Activated gamma-delta T cell treated with Interleukin-2 at 50 U/mL for 16 hours (primary cell): ENCODE data around the gene ANO4.
"Not testable (repeated sequence)": the region's sequence is repeated elsewhere in the genome, so short reads cannot be mapped to it uniquely, and the experiment has no call there.

Source experiments
- DNase-seq: peaks from one replicate; pipeline ENCODE4 v3.0.0-alpha.2; 2020

The ANO4 gene

DNA sequence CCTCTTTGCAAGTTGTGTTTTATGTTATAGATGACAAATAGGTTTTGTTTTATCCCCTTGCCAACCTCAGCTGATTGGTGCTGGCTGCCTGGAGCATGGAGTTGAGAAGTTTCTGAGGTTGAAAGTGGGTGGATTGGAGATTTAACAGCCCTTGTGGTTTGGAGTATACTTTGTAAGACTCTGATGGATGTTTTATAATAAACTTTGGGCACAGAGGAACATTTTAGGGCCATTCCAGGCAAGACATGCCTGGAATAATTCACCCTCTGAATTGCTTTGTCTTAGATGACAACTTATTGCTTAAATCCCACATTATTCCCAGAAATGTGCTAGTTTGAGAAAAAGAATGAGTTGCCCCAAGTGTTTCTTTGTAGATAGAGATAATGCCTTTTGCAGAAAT lies 256.6 kb downstream of the ANO4 start:
- DNase-seq = no peak

DNA sequence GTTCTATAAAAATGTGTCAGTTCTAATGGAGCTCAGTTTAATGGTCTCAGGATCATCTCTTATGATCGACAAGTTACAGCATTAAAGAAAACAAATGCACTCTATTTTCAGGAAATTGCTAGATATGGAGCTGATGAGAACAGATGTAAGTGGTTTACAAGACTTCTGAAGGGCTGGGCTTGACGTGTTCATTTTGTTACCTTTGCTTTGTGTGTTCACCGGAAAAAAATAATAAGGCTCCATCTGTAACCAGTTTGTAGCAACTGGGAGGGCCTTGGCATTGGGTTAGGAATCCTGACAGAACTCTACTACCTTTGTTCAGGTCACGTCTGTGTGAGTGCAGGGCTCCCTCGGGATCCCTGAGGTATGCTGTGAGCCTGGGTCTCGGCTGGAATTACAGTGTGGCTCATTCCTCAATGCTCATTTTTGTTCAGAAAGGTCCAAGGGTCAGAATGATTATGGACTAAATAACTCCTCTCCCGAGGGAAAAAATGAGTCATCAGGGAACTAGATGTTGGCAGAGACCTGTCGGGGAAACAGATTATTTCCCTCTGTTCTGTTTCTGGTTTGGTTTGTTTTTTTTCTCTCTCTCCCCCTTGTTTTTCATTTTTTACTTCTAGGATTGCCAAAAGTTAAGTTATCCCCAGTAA lies 257.4 kb downstream of the ANO4 start:
- DNase-seq = no peak

DNA sequence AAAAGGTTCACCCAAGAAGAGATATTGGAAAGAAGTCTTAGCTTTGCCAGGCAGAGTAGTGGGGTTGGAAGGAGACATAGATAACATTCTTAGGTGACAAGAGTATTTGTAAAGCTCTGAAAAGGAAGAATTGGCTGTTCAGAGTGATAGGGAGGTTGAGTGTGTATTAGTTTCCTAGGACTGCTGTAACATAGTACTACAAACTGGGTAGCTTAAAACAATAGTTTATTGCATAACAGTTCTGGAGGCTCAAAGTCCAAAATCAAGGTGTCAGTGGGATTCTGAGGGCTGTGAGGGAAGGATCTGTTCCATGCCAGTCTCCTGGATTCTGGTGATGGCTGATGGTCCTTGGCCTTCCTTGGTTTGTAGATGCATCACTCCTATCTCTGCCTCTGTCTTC lies 258.6 kb downstream of the ANO4 start:
- no peak for DNase-seq

DNA sequence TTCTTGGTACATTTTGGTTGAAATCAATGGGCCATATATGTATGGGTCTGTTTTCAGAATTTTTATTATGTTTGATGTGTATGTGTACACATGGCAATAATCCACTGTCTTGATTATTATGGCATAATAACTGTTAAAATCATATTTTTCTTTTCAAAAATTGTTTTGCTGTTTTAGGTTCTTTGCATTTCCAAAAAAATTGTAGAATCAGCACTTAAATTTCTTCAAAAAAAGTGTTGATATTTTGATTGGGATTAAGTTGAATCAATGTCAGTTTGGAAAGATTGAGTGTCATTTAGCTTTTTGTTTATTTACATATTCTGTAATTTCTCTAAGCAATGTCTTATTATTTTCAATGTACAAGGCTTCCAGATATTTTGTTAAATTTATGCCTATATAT lies 261.4 kb downstream of the ANO4 start:
- DNase-seq = no peak

GRCh38 chr12:101062508-101062907 lies 267.9 kb downstream of the ANO4 start:
- DNase-seq = not testable (repeated sequence)

- no peak for DNase-seq
Observed at GRCh38 chr12:101064721-101065120, 270.1 kb downstream of the ANO4 start.

- no peak for DNase-seq
Observed at GRCh38 chr12:101066489-101066888, 271.9 kb downstream of the ANO4 start.

GRCh38 chr12:101068402-101068801 lies 273.8 kb downstream of the ANO4 start:
- no peak for DNase-seq

- no peak for DNase-seq
Observed at GRCh38 chr12:101068836-101069235, 274.3 kb downstream of the ANO4 start.

DNA sequence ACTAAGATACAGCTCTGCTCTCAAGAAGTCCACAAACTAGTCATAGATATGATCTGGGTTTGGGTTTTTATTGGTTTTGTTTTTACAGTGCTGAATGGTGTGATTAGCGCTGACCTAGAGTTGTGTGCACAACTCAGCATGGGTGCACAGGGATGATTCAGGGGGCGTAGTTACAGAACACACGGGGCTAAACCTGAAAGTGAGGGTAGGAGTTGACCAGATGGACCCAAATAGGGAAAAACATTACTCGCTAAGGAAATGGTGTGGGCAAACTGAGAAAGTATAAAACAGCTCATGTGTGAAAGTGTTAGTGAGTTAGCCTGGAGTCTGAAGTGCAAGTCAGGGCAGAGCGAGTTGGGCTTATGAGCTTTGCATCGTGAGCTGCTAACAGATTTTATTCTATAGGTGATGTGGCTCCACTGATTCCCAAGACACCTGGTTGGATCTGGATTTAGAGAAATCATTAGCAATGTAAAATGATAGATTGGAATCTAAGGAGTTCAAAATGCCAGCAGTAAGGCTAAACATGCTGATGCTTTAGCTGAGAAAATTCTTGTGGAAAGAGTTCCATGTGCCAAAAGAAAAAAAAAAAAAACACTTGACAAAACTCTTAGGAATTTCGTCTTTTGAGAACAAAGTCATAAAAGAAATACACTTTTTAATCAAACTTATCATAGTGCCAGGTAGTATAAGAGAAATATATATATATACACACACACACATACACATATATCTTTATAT lies 280.5 kb downstream of the ANO4 start:
- no peak for DNase-seq

- no peak for DNase-seq
Observed at GRCh38 chr12:101076921-101077320, 282.3 kb downstream of the ANO4 start.

GRCh38 chr12:101077791-101078528 lies 283.4 kb downstream of the ANO4 start:
- DNase-seq = no peak

- DNase-seq = no peak
Observed at GRCh38 chr12:101078536-101079285, 284.1 kb downstream of the ANO4 start.

DNA sequence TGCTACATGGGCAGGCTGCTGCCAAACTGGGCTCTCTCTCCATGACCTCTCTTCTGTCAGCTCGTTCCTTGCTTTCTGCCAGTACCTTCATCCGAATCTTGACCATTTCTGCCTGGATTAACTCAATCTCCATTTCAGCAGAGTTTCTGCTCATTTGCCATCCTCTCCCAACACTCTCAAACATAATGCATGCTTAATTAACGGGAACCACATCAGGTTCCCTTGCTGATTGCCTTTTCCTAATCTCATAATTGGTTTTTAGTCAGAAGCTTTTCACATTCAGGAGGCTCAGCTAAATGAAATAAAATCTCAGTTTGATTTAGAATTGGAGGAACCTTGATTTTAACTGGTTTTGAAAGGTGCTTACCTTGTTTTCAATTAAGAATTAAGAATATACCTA lies 288.1 kb downstream of the ANO4 start:
- DNase-seq = no peak

DNA sequence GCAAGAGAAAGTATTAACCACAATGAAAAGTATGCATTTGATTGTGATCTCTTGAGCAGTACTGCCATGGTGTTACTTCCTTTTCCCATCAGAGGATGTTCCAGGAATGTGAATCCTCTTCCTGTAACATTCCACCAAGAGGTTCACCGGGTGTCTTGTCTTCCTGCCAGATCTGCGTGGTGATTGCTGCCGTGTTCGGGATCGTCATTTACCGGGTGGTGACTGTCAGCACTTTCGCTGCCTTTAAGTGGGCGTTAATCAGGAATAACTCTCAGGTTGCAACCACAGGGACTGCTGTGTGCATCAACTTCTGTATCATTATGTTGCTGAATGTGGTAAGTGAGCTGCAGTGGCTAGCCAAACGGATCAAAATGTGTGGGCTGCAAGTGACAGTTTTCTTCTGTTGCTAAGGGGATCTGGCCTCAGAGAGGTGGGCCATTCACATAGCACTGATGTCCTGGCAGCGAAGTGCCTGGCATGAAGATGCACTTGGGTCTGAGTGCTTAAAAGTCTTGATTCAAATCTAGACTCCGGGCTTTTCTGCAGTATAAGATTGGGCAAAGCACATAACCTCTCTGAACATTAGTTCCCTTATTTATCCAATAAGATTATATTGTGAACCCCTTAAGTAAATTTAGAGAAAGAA lies 292.0 kb downstream of the ANO4 start:
- DNase-seq = no peak

GRCh38 chr12:101087920-101088319 lies 293.3 kb downstream of the ANO4 start:
- no peak for DNase-seq

- no peak for DNase-seq
Observed at GRCh38 chr12:101089271-101089670, 294.7 kb downstream of the ANO4 start.

- DNase-seq = not testable (repeated sequence)
Observed at GRCh38 chr12:101090222-101090621, 295.6 kb downstream of the ANO4 start.

DNA sequence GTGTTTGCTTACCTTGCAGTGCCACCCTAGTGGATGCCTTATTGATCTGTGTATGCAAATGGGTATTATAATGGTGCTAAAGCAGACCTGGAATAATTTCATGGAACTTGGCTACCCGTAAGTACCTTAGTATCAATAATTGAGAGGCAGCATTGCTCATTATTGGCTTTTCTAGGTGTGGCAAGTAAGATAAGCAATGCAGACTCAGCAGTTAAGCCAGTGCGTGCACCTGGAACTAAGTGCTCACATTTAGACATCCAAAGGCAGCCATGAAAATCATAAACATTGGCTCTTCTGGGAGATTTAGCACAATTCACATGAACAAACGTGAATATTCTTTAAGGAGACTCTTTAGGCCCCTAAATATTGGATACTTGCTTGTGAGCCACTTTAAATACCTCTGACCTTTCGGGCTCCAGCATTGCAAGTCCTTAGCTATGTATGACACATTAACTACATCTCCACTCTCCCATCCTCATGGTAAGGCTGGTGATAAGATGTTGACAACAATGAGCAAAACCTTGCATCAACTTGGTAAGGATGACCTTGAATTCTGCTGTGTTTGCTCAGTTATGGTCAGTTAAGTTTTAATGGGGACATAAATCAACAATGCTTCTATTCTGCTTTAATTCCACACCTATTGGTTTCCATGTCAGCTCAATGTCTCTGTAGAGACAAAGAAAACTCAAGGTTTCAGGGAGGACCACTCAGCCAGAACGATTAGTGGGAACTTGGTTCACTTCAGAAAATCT lies 303.4 kb downstream of the ANO4 start:
- no peak for DNase-seq

DNA sequence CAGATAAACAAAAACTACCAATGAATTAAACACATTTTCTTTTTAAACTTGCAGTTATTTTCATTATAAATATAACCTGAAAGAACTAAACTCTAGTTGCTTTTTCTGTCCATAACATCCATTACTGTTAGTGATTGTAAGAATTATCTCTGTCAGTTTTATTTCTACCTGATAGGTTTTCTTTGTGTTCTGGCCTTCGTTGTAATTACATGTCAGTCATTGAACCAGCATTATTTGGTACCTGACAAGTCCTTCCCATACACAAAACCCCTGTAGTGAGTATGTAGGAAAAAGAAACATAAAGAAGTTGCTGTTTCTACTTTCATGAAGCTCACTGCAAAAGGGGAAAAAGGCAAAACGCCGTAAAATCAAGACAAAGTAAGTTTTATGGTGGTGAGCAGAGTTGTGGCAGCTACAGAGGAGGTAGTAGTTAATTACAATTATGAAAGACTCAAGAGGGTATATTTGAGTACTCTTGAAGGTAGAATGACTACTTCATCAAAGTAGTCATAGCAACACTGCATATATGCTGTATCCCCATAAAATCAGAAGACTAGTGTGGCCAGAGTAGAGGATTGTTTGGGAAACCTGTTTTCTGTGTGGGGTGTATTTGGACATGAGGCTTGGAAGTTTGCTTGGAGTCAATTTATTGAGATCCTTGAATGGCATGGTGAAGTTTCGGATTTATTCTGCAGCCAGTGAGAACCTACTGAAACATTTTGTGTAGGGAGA lies 312.6 kb downstream of the ANO4 start:
- DNase-seq = no peak

DNA sequence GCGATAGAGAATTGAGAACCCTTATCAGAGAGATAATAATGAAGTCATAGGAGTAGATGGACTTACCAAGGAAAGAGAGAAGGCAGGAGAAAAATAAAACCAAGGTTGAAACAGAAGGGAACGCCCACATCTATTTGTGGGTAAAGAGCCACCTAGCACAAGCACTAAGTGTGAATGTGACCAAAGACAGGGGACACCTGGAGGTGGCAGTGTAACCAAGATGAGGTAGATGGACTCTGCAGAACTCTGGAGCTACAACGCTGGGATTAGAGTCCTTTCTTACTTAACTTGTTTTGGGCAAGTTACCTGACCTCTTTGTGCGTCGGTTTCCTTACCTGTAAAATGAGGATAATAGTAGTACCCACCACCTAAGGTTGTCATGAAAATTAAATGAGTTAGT lies 313.6 kb downstream of the ANO4 start:
- no peak for DNase-seq
